GM13977 (cell line): ENCODE measurements around the gene DLG2.

Source experiments
- DNase-seq: peaks from one replicate; pipeline ENCODE4 v3.0.0; 2012; ENCODE audit warnings: low spot score
- CTCF ChIP-seq: IDR thresholded peaks from 2 replicates; pipeline ENCODE4 v1.5.1; 2012; ENCODE audit warnings: mild to moderate bottlenecking, control low read depth; ENCODE audit not compliant: insufficient read depth; ENCODE audit errors: extremely low read depth, missing control alignments
- in situ Hi-C: fragments of 300-500 bp; cut with MboI; formaldehyde crosslinking; loops from one replicate; pipeline ENCODE4 v1.12.0; 2022; ENCODE audit warnings: low sequenced_read_pairs, low pct_unique_long_range_greater_than_20kb, mixed read lengths, inconsistent platforms; ENCODE audit not compliant: unreplicated experiment

The DLG2 gene

GRCh38 chr11:85664615-85665481, 37.7 kb upstream of the DLG2 start, which contains the start of gene CREBZF:
TSS of gene CREBZF (minus strand) at chr11:85665129. CDS start at chr11:85664875, 254 bp downstream.
- in situ Hi-C loops: no loop called here
- DNase-seq: peak; percentile 94
- TF ChIP-seq CTCF: no peak

GRCh38 chr11:85663753-85664614, 36.8 kb upstream of the DLG2 start:
- in situ Hi-C loops: no loop called here
- DNase-seq: peak; percentile 83
- peak; percentile 61 for TF ChIP-seq CTCF

- TF ChIP-seq CTCF: no peak
- DNase-seq: no peak
- in situ Hi-C loops: no loop called here
Measured at GRCh38 chr11:85663080-85663752, 36.1 kb upstream of the DLG2 start.

- DNase-seq: no peak
- in situ Hi-C loops: no loop called here
- no peak for TF ChIP-seq CTCF
Measured at GRCh38 chr11:85661972-85662664, 35.0 kb upstream of the DLG2 start.

- in situ Hi-C loops: no loop called here
Measured at GRCh38 chr11:85658180-85658579, 31.0 kb upstream of the DLG2 start.

More at GRCh38 chr11:85658180-85658579, 31.0 kb upstream of the DLG2 start:
- TF ChIP-seq CTCF: no peak
- no peak for DNase-seq
